HepG2 (cell line): Measurements from ENCODE around the gene SRSF2. TPM values are rescaled to one million over a fixed set of nuclear protein-coding genes. Genes with fewer than 3 reads are reported as not detected.

Source experiments
- ASH2L ChIP-seq: fragments of 300-600, 200-600 bp; sonication (generic); IDR thresholded peaks from 2 replicates; pipeline ENCODE4 v1.7.0; 2017; ENCODE audit warnings: low read depth, mild to moderate bottlenecking, moderate library complexity, mixed read lengths, low read length; ENCODE audit not compliant: insufficient read length
- DNMT3B ChIP-seq: conservative IDR thresholded peaks from 2 replicates; pipeline ENCODE4 v1.6.1; 2016; ENCODE audit warnings: missing biosample characterization, control low read depth
- HOXA5 ChIP-seq: sonication (generic); formaldehyde crosslinking; IDR thresholded peaks from 2 replicates; pipeline ENCODE4 v1.4.0; 2020; ENCODE audit warnings: missing genetic modification reagents
- NPAS2 ChIP-seq: sonication (generic); formaldehyde crosslinking; IDR thresholded peaks from 2 replicates; pipeline ENCODE4 v1.8.0; 2022; ENCODE audit warnings: mild to moderate bottlenecking, missing genetic modification reagents, borderline replicate concordance
- SIN3B ChIP-seq: fragments of 150-350 bp; IDR thresholded peaks from 2 replicates; pipeline ENCODE4 v1.6.1; 2014; ENCODE audit warnings: low read length
- SP5 ChIP-seq: IDR thresholded peaks from 2 replicates; pipeline ENCODE4 v1.6.1; 2016; ENCODE audit warnings: low read depth, borderline replicate concordance
- ZBTB7B ChIP-seq: sonication (generic); formaldehyde crosslinking; IDR thresholded peaks from 2 replicates; pipeline ENCODE4 v1.4.0; 2020; ENCODE audit warnings: missing genetic modification reagents
- ZNF225 ChIP-seq: sonication (generic); formaldehyde crosslinking; IDR thresholded peaks from 2 replicates; pipeline ENCODE4 v1.4.0; 2020; ENCODE audit warnings: mild to moderate bottlenecking, missing genetic modification reagents
- ZNF3 ChIP-seq: IDR thresholded peaks from 2 replicates; pipeline ENCODE4 v1.7.0; 2017; ENCODE audit warnings: inconsistent platforms
- ZNF678 ChIP-seq: sonication (generic); formaldehyde crosslinking; IDR thresholded peaks from 2 replicates; pipeline ENCODE4 v1.4.0; 2020; ENCODE audit warnings: mild to moderate bottlenecking, missing genetic modification reagents
- ZNF75D ChIP-seq: sonication (generic); formaldehyde crosslinking; IDR thresholded peaks from 2 replicates; pipeline ENCODE4 v1.8.1; 2023; ENCODE audit warnings: missing genetic modification reagents, mild to moderate bottlenecking, borderline replicate concordance
- polyA plus RNA-seq, 8 experiments: library from polyadenylated mRNA; depleted of rRNA in 3 of 8; stranded (reverse) in 7 of 8; unstranded in 1 of 8; fragments of >200 nt; fragmentation: Illumina TruSeq in 4 of 8; extraction: Trizol in 4 of 8; gene quantifications; 2 replicates each; pipeline versions ENCODE4 v1.2.1 to v1.2.3, GENCODE V29; 2011 to 2016; ENCODE audit warnings: low read depth in 4 of 8, missing spikeins in 1 of 8, mixed read lengths in 1 of 8; ENCODE audit not compliant: insufficient read depth in 1 of 8
- total RNA-seq, 5 experiments: library from RNA; depleted of rRNA; stranded (reverse); fragments of >200 nt; fragmentation: Illumina TruSeq; extraction: Trizol; gene quantifications; 2 replicates each; pipeline ENCODE4 v1.2.3, GENCODE V29; 2016; ENCODE audit warnings: low read depth in 1 of 5
- TF ChIP-seq, protein P1 (sequence below): sonication (generic); formaldehyde crosslinking; IDR thresholded peaks from 2 replicates; pipeline ENCODE4 v1.9.0; 2021; ENCODE audit warnings: missing genetic modification reagents, borderline replicate concordance
- TF ChIP-seq, protein P2 (sequence below): sonication (generic); formaldehyde crosslinking; IDR thresholded peaks from 2 replicates; pipeline ENCODE4 v1.9.0; 2021; ENCODE audit warnings: mild to moderate bottlenecking, missing genetic modification reagents
- TF ChIP-seq, protein P3 (sequence below): sonication (generic); formaldehyde crosslinking; IDR thresholded peaks from 2 replicates; pipeline ENCODE4 v1.4.0; 2020; ENCODE audit warnings: missing genetic modification reagents
- TF ChIP-seq, protein P4 (sequence below): sonication (generic); IDR thresholded peaks from 2 replicates; pipeline ENCODE4 v1.6.1; 2016; ENCODE audit warnings: low read depth, borderline replicate concordance
- TF ChIP-seq, protein P5 (sequence below): sonication (generic); formaldehyde crosslinking; IDR thresholded peaks from 2 replicates; pipeline ENCODE4 v1.5.0; 2020; ENCODE audit warnings: mild to moderate bottlenecking, missing genetic modification reagents

The SRSF2 gene
- total and polyA plus RNA-seq, 2 of the 13 experiments (the other 11 are each of a cell fraction or from before 2014, with no cell fraction given), result 306 to 319 TPM

DNA sequence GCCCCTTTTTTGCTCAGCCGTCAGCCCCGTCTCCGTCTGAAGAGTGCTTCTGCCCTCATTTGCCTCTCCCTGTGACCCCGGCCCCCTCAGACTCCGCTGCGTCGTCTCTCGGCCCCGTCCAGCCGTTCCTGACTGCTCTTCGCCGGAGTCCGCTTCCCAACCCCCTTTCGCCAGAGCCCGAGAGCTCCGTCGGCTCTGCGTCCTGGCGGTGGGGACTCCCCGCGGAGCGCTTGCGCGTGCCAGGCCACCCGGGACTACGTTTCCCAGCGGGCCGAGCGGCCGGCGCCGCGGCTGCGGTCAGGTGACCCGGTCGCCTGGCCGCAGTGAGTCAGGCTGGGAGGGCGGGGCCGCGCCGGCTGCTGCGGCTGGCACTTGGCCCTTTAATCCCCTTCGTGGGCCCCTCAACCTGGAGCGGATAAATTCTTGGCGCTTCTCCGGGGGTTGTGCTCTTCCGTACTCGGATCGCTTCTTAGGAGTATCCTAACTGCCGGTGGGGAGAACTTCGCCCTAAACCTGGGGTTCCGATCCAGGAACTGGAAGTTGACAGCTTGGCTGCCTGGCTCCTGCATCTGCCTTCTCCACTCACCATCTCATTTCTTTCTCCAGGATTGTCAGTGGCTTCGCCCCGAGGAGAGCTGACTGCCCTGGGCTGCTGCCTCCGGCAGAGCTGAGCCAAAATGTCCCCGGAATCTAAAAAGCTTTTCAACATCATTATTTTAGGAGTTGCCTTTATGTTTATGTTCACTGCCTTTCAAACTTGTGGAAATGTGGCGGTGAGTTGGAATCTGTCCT, 741 bp upstream of the SRSF2 start, which contains the start of gene MFSD11 (continued):
- TF ChIP-seq NPAS2 (CRISPR knock-in tag) (no peak), HOXA5 (CRISPR knock-in tag) (no peak), ZNF678 (CRISPR knock-in tag) (no peak; the same call in 1 of the 2 replicates), SIN3B (peak; percentile 14; the same call in 1 of the 2 replicates), ZNF225 (peak; percentile 59; the same call in 1 of the 2 replicates), ASH2L (peak; percentile 78), DNMT3B (CRISPR knock-in tag) (no peak), ZNF3 (CRISPR knock-in tag) (peak; percentile 25; the same call in 1 of the 2 replicates), ZBTB7B (CRISPR knock-in tag) (peak; percentile 46; the same call in 1 of the 2 replicates), ZNF75D (CRISPR knock-in tag) (no peak), SP5 (CRISPR knock-in tag) (peak; percentile 85)
- TF ChIP-seq, protein P1, sequence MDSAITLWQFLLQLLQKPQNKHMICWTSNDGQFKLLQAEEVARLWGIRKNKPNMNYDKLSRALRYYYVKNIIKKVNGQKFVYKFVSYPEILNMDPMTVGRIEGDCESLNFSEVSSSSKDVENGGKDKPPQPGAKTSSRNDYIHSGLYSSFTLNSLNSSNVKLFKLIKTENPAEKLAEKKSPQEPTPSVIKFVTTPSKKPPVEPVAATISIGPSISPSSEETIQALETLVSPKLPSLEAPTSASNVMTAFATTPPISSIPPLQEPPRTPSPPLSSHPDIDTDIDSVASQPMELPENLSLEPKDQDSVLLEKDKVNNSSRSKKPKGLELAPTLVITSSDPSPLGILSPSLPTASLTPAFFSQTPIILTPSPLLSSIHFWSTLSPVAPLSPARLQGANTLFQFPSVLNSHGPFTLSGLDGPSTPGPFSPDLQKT (CRISPR knock-in tag), result no peak
- TF ChIP-seq, protein P2, sequence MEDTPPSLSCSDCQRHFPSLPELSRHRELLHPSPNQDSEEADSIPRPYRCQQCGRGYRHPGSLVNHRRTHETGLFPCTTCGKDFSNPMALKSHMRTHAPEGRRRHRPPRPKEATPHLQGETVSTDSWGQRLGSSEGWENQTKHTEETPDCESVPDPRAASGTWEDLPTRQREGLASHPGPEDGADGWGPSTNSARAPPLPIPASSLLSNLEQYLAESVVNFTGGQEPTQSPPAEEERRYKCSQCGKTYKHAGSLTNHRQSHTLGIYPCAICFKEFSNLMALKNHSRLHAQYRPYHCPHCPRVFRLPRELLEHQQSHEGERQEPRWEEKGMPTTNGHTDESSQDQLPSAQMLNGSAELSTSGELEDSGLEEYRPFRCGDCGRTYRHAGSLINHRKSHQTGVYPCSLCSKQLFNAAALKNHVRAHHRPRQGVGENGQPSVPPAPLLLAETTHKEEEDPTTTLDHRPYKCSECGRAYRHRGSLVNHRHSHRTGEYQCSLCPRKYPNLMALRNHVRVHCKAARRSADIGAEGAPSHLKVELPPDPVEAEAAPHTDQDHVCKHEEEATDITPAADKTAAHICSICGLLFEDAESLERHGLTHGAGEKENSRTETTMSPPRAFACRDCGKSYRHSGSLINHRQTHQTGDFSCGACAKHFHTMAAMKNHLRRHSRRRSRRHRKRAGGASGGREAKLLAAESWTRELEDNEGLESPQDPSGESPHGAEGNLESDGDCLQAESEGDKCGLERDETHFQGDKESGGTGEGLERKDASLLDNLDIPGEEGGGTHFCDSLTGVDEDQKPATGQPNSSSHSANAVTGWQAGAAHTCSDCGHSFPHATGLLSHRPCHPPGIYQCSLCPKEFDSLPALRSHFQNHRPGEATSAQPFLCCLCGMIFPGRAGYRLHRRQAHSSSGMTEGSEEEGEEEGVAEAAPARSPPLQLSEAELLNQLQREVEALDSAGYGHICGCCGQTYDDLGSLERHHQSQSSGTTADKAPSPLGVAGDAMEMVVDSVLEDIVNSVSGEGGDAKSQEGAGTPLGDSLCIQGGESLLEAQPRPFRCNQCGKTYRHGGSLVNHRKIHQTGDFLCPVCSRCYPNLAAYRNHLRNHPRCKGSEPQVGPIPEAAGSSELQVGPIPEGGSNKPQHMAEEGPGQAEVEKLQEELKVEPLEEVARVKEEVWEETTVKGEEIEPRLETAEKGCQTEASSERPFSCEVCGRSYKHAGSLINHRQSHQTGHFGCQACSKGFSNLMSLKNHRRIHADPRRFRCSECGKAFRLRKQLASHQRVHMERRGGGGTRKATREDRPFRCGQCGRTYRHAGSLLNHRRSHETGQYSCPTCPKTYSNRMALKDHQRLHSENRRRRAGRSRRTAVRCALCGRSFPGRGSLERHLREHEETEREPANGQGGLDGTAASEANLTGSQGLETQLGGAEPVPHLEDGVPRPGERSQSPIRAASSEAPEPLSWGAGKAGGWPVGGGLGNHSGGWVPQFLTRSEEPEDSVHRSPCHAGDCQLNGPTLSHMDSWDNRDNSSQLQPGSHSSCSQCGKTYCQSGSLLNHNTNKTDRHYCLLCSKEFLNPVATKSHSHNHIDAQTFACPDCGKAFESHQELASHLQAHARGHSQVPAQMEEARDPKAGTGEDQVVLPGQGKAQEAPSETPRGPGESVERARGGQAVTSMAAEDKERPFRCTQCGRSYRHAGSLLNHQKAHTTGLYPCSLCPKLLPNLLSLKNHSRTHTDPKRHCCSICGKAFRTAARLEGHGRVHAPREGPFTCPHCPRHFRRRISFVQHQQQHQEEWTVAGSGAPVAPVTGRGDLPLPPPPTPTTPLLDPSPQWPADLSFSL (CRISPR knock-in tag), result no peak; the same call in 1 of the 2 replicates
- TF ChIP-seq, protein P3, sequence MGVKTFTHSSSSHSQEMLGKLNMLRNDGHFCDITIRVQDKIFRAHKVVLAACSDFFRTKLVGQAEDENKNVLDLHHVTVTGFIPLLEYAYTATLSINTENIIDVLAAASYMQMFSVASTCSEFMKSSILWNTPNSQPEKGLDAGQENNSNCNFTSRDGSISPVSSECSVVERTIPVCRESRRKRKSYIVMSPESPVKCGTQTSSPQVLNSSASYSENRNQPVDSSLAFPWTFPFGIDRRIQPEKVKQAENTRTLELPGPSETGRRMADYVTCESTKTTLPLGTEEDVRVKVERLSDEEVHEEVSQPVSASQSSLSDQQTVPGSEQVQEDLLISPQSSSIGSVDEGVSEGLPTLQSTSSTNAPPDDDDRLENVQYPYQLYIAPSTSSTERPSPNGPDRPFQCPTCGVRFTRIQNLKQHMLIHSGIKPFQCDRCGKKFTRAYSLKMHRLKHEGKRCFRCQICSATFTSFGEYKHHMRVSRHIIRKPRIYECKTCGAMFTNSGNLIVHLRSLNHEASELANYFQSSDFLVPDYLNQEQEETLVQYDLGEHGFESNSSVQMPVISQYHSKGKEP (CRISPR knock-in tag), result no peak
- TF ChIP-seq, protein P4, sequence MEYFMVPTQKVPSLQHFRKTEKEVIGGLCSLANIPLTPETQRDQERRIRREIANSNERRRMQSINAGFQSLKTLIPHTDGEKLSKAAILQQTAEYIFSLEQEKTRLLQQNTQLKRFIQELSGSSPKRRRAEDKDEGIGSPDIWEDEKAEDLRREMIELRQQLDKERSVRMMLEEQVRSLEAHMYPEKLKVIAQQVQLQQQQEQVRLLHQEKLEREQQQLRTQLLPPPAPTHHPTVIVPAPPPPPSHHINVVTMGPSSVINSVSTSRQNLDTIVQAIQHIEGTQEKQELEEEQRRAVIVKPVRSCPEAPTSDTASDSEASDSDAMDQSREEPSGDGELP, result peak; percentile 81; the same call in 1 of the 2 replicates
- TF ChIP-seq, protein P5, sequence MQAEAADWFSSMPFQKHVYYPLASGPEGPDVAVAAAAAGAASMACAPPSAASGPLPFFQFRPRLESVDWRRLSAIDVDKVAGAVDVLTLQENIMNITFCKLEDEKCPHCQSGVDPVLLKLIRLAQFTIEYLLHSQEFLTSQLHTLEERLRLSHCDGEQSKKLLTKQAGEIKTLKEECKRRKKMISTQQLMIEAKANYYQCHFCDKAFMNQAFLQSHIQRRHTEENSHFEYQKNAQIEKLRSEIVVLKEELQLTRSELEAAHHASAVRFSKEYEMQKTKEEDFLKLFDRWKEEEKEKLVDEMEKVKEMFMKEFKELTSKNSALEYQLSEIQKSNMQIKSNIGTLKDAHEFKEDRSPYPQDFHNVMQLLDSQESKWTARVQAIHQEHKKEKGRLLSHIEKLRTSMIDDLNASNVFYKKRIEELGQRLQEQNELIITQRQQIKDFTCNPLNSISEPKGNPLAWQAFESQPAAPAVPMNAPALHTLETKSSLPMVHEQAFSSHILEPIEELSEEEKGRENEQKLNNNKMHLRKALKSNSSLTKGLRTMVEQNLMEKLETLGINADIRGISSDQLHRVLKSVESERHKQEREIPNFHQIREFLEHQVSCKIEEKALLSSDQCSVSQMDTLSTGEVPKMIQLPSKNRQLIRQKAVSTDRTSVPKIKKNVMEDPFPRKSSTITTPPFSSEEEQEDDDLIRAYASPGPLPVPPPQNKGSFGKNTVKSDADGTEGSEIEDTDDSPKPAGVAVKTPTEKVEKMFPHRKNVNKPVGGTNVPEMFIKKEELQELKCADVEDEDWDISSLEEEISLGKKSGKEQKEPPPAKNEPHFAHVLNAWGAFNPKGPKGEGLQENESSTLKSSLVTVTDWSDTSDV (CRISPR knock-in tag), result no peak
